ENCODE measurements around the gene TERT. TPM values are rescaled to one million over a fixed set of nuclear protein-coding genes. Genes with fewer than 3 reads are reported as not detected.

Gene TERT
- total and polyA plus RNA-seq, 2 of the 13 experiments (the other 11 are each of a cell fraction or from before 2014, with no cell fraction given): 4.3 to 5.9 TPM

DNA sequence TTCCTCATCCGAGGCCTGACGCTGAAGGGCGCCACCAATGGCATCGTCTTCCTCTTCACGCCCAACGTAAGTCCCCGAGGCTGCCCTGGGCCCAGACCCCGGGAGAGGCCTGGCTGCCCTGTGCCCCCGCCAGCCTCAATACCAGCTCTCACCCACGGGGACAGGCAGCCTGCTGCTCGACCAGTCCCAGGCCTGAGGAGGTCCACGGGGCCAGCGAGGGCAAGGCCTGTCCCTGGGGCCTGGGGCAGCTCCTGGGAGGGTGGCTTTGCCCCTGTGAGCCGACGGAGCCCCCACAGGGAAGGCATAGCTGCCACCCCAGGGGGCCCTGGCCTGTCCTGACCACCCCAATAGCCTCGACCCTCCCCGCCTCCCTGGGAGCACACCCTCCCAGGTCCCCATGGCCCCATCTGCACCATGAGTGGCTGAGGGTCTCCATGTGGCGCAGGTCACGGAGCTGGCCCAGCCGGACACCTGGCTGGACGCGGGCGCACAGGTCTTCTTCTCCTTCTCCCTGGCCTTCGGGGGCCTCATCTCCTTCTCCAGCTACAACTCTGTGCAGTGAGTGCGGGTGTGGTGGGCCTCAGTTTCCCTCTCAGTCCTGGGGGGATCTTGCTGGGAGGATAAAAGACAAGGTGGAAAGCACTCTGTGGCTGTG is 81.2 kb downstream of the TERT start:
- DNase-seq (ENCODE audit: low spot score): no peak
- Histone ChIP-seq H3K79me2 (ENCODE audit: insufficient read depth, low read length) (no peaks in the 10 kb centered on the region), H3K4me2 (ENCODE audit: low read depth, low read length) (no peak overlapping the region), H3K27me3 (ENCODE audit: control insufficient read depth in 1 of 2, insufficient read depth in 2 of 2, low read length in 2 of 2) (peaks cover 9 to 26% of the 10 kb centered on the region in 2 experiments; a peak in 4 of 5 replicates), H2AFZ (ENCODE audit: low read length) (no peak overlapping the region), H3K9ac (ENCODE audit: insufficient read depth, low read depth, low read length) (no peak overlapping the region), H3K36me3 (replicated peaks in 1 of 2; ENCODE audit: control insufficient read depth in 1 of 2, insufficient read depth in 2 of 2, low read length in 2 of 2) (no peaks in the 10 kb centered on the region), H3K27ac (ENCODE audit: extremely low read length, insufficient read depth, low read length) (no peak overlapping the region), H3K4me3 (replicated peaks in 1 of 3; ENCODE audit: insufficient read depth in 1 of 3, low read depth in 2 of 3, low read length in 3 of 3) (no peak overlapping the region), H3K4me1 (ENCODE audit: insufficient read depth, low read length) (no peaks in the 10 kb centered on the region), H4K20me1 (ENCODE audit: insufficient read depth, low read length) (no peaks in the 10 kb centered on the region), H3K9me3 (ENCODE audit: low read length) (no peaks in the 10 kb centered on the region)
- 65% methylated on average over 13 of the region's 25 CpGs for WGBS (ENCODE audit: low lambda C conversion rate)
- FAIRE-seq: no peak
- no peak for TF ChIP-seq HCFC1 (IDR thresholded peaks at IDR 0.05; ENCODE audit: low read depth, low read length)
- no peak for TF ChIP-seq ZNF44 (CRISPR knock-in tag; IDR thresholded peaks at IDR 0.05)
- TF ChIP-seq SALL1 (CRISPR knock-in tag; IDR thresholded peaks at IDR 0.05): no peak
- TF ChIP-seq NKX3-1 (CRISPR knock-in tag; IDR thresholded peaks at IDR 0.05): no peak
- no peak for TF ChIP-seq RFXAP (CRISPR knock-in tag; IDR thresholded peaks at IDR 0.05; ENCODE audit: borderline replicate concordance)
- BruUV-seq (replicated peaks): no TSS peak
- CTCF ChIA-PET (ENCODE audit: low intra/inter-chr PET ratio, low total read pairs): no interaction called here
- intact Hi-C loops (cut with micrococcal nuclease; ENCODE audit: unreplicated experiment) (no loop called here), in situ Hi-C loops (cut with HindIII; ENCODE audit: extremely low pct_ligation_motif_present, low pct_unique_long_range_greater_than_20kb) (no loop called here)
- POLR2A ChIA-PET: no interaction called here
- no peak for ATAC-seq

DNA sequence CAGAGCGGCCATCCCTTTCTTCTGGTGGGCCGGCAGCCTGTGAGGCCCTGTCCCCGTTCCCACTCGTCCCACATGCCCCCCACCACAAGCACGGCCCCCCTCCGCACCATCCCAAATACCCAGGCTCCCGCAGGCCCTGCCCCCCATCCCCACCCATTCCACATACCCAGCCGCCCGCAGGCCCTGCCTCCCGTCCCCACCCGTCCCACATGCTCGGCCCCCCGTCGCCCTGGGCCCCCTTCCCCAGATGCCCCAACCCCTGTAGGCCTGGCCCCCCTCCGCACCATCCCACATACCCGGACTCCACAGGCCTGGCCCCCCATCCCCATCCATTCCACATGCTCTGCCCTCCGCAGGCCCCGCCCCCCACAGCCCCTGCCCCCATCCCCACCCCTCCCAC is 82.0 kb downstream of the TERT start:
- POLR2A ChIA-PET: no interaction called here

More for the DNA sequence above, 82.0 kb downstream of the TERT start:
- no peaks in the 10 kb centered on the region for H3K36me3 ChIP-seq (replicated peaks in 1 of 2; ENCODE audit: control insufficient read depth in 1 of 2, insufficient read depth in 2 of 2, low read length in 2 of 2)
- no TSS peak for BruUV-seq (replicated peaks)
- H3K9me3 ChIP-seq (ENCODE audit: low read length): no peaks in the 10 kb centered on the region
- CTCF ChIA-PET (ENCODE audit: low intra/inter-chr PET ratio, low total read pairs): no interaction called here
- DNase-seq (ENCODE audit: low spot score) (no peak), ATAC-seq (no peak), FAIRE-seq (no peak)
- no peak overlapping the region for H3K4me3 ChIP-seq (replicated peaks in 1 of 3; ENCODE audit: insufficient read depth in 1 of 3, low read depth in 2 of 3, low read length in 3 of 3)
- no peak for TF ChIP-seq TBX3 (IDR thresholded peaks at IDR 0.05; ENCODE audit: borderline replicate concordance)
- TF ChIP-seq, protein P1, sequence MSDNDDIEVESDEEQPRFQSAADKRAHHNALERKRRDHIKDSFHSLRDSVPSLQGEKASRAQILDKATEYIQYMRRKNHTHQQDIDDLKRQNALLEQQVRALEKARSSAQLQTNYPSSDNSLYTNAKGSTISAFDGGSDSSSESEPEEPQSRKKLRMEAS (IDR thresholded peaks at IDR 0.05): no peak
- no peak for TF ChIP-seq ZNF230 (CRISPR knock-in tag; IDR thresholded peaks at IDR 0.05)
- no peak for TF ChIP-seq ZNF766 (CRISPR knock-in tag; IDR thresholded peaks at IDR 0.05; ENCODE audit: borderline replicate concordance)
- TF ChIP-seq, protein P2, sequence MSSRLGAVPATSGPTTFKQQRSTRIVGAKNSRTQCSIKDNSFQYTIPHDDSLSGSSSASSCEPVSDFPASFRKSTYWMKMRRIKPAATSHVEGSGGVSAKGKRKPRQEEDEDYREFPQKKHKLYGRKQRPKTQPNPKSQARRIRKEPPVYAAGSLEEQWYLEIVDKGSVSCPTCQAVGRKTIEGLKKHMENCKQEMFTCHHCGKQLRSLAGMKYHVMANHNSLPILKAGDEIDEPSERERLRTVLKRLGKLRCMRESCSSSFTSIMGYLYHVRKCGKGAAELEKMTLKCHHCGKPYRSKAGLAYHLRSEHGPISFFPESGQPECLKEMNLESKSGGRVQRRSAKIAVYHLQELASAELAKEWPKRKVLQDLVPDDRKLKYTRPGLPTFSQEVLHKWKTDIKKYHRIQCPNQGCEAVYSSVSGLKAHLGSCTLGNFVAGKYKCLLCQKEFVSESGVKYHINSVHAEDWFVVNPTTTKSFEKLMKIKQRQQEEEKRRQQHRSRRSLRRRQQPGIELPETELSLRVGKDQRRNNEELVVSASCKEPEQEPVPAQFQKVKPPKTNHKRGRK (CRISPR knock-in tag; IDR thresholded peaks at IDR 0.05): no peak
- no peak for TF ChIP-seq ZNF260 (CRISPR knock-in tag; IDR thresholded peaks at IDR 0.05; ENCODE audit: borderline replicate concordance, low read depth)
- no peak for TF ChIP-seq NR2C2 (CRISPR knock-in tag; IDR thresholded peaks at IDR 0.05; ENCODE audit: borderline replicate concordance)
- TF ChIP-seq, protein P3, sequence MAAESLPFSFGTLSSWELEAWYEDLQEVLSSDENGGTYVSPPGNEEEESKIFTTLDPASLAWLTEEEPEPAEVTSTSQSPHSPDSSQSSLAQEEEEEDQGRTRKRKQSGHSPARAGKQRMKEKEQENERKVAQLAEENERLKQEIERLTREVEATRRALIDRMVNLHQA (CRISPR knock-in tag; IDR thresholded peaks at IDR 0.05): no peak
- TF ChIP-seq MED8 (CRISPR knock-in tag; IDR thresholded peaks at IDR 0.05; ENCODE audit: insufficient replicate concordance): no peak
- H3K27ac ChIP-seq (ENCODE audit: extremely low read length, insufficient read depth, low read length): no peak overlapping the region
- no peaks in the 10 kb centered on the region for H4K20me1 ChIP-seq (ENCODE audit: insufficient read depth, low read length)
- 55% methylated on average over 18 of the region's 18 CpGs for WGBS (ENCODE audit: low lambda C conversion rate)
- no peak overlapping the region for H3K9ac ChIP-seq (ENCODE audit: insufficient read depth, low read depth, low read length)
- in situ Hi-C loops (cut with HindIII; ENCODE audit: extremely low pct_ligation_motif_present, low pct_unique_long_range_greater_than_20kb): no loop called here
- H2AFZ ChIP-seq (ENCODE audit: low read length): no peak overlapping the region
- no peaks in the 10 kb centered on the region for H3K79me2 ChIP-seq (ENCODE audit: insufficient read depth, low read length)
- intact Hi-C loops (cut with micrococcal nuclease; ENCODE audit: unreplicated experiment): no loop called here
- H3K27me3 ChIP-seq (ENCODE audit: control insufficient read depth in 1 of 2, insufficient read depth in 2 of 2, low read length in 2 of 2): peaks cover 13 to 26% of the 10 kb centered on the region in 2 experiments
- no peak overlapping the region for H3K4me2 ChIP-seq (ENCODE audit: low read depth, low read length)
- H3K4me1 ChIP-seq (ENCODE audit: insufficient read depth, low read length): no peaks in the 10 kb centered on the region

All from HepG2 (cell line).